Hepatocyte (in vitro differentiated cells): Measurements from ENCODE around the gene XCL2. TPM values are rescaled to one million over a fixed set of nuclear protein-coding genes. Genes with fewer than 3 reads are reported as not detected.
A peak's percentile ranks its signal among the peaks of the same experiment; 100 is the strongest.

Experiments
- DNase-seq: peaks from one replicate; pipeline ENCODE4 v3.0.0-alpha.2; 2016; ENCODE audit warnings: low spot score
- H2AFZ ChIP-seq: fragments of 200-600 bp; sonication (generic); 2 replicates; pipeline ENCODE4 v1.6.0; 2016; ENCODE audit warnings: antibody characterized with exemption, mild to moderate bottlenecking
- H3K27ac ChIP-seq: fragments of 200-600 bp; sonication (generic); 2 replicates; pipeline ENCODE4 v1.5.1; 2016; ENCODE audit warnings: mild to moderate bottlenecking
- H3K27me3 ChIP-seq: fragments of 200-600 bp; sonication (generic); 2 replicates; pipeline ENCODE4 v1.6.1; 2016
- H3K36me3 ChIP-seq: fragments of 200-600 bp; sonication (generic); replicated peaks from 2 replicates; pipeline ENCODE4 v1.5.1; 2016; ENCODE audit warnings: low read depth; ENCODE audit not compliant: insufficient read depth
- H3K4me1 ChIP-seq: fragments of 200-600 bp; sonication (generic); 2 replicates; pipeline ENCODE4 v1.5.1; 2016; ENCODE audit warnings: mild to moderate bottlenecking, moderate library complexity; ENCODE audit not compliant: insufficient read depth
- H3K4me2 ChIP-seq: fragments of 200-600 bp; sonication (generic); 2 replicates; pipeline ENCODE4 v1.6.0; 2016
- H3K4me3 ChIP-seq: fragments of 200-600 bp; sonication (generic); 2 replicates; pipeline ENCODE4 v1.5.1; 2016; ENCODE audit warnings: mild to moderate bottlenecking
- H3K79me2 ChIP-seq: fragments of 200-600 bp; sonication (generic); 2 replicates; pipeline ENCODE4 v1.6.0; 2017; ENCODE audit warnings: mild to moderate bottlenecking
- H3K9me2 ChIP-seq: fragments of 200-600 bp; sonication (generic); replicated peaks from 2 replicates; pipeline ENCODE4 v1.6.0; 2017; ENCODE audit warnings: mild to moderate bottlenecking; ENCODE audit not compliant: insufficient read depth
- H3K9me3 ChIP-seq: fragments of 200-600 bp; sonication (generic); 2 replicates; pipeline ENCODE4 v1.5.1; 2016; ENCODE audit warnings: low read depth, mild to moderate bottlenecking
- H4K20me1 ChIP-seq: fragments of 200-600 bp; sonication (generic); 2 replicates; pipeline ENCODE4 v1.6.0; 2016; ENCODE audit warnings: mild to moderate bottlenecking; ENCODE audit not compliant: insufficient read depth, poor library complexity, severe bottlenecking
- CTCF ChIP-seq: fragments of 200-600 bp; sonication (generic); IDR thresholded peaks from 2 replicates; pipeline ENCODE4 v1.5.1; 2016; ENCODE audit warnings: antibody characterized with exemption, mild to moderate bottlenecking; ENCODE audit not compliant: poor library complexity
- EZH2 ChIP-seq: fragments of 200-600 bp; sonication (generic); IDR thresholded peaks from 2 replicates; pipeline ENCODE4 v1.6.1; 2016; ENCODE audit warnings: antibody characterized with exemption, mild to moderate bottlenecking, borderline replicate concordance
- EZH2phosphoT487 ChIP-seq: fragments of 200-600 bp; sonication (generic); IDR thresholded peaks from one replicate; pipeline ENCODE4 v1.6.1; 2018; ENCODE audit warnings: antibody characterized with exemption, mild to moderate bottlenecking, low read depth, moderate library complexity; ENCODE audit not compliant: unreplicated experiment, severe bottlenecking
- WGBS: methylation state at CpG from one replicate; pipeline ENCODE4 v1.1.6; 2016; ENCODE audit warnings: low lambda C conversion rate; ENCODE audit errors: missing lambda C conversion rate; 5-methylcytosine and 5-hydroxymethylcytosine counted together
- polyA plus RNA-seq: library from polyadenylated mRNA; unstranded; fragments of >200 nt; fragmentation: Nextera tagmentation; extraction: Ambion mirVana; gene quantifications from 2 replicates; pipeline ENCODE4 v1.2.1, GENCODE V29; 2016
- total RNA-seq: library from RNA; depleted of rRNA; stranded (reverse); fragments of >200 nt; gene quantifications from 2 replicates; pipeline ENCODE4 v1.2.3, GENCODE V29; 2014

The XCL2 gene
- total and polyA plus RNA-seq, 2 experiments from 2014 or later, result not detected

GRCh38 chr1:168554603-168555483, 11.0 kb upstream of the XCL2 start:
- Histone ChIP-seq H2AFZ (no peak overlapping the region), H3K4me3 (no peak overlapping the region), H3K27me3 (no peaks in the 10 kb centered on the region), H3K4me1 (peaks cover 25% of the 10 kb centered on the region), H4K20me1 (no peaks in the 10 kb centered on the region), H3K9me3 (no peaks in the 10 kb centered on the region), H3K79me2 (no peaks in the 10 kb centered on the region), H3K9me2 (no peaks in the 10 kb centered on the region), H3K27ac (no peak overlapping the region), H3K4me2 (no peak overlapping the region), H3K36me3 (no peaks in the 10 kb centered on the region)
- DNase-seq, result no peak
- 93% methylated on average over 5 of the region's 5 CpGs for WGBS
- TF ChIP-seq EZH2 (no peak), CTCF (no peak), EZH2phosphoT487 (no peak)

- no peaks in the 10 kb centered on the region for H3K27me3 ChIP-seq
- H3K9me3 ChIP-seq, result no peaks in the 10 kb centered on the region
- H3K4me2 ChIP-seq, result no peak overlapping the region
- peaks cover 25% of the 10 kb centered on the region for H3K4me1 ChIP-seq
- no peaks in the 10 kb centered on the region for H3K79me2 ChIP-seq
- 72% methylated on average over 5 of the region's 5 CpGs for WGBS
- no peak overlapping the region for H3K4me3 ChIP-seq
- H3K36me3 ChIP-seq, result no peaks in the 10 kb centered on the region
- H3K9me2 ChIP-seq, result no peaks in the 10 kb centered on the region
- H4K20me1 ChIP-seq, result no peaks in the 10 kb centered on the region
- no peak for TF ChIP-seq EZH2phosphoT487
- no peak for TF ChIP-seq EZH2
- TF ChIP-seq CTCF, result no peak
- H2AFZ ChIP-seq, result no peak overlapping the region
- DNase-seq, result no peak
- no peak overlapping the region for H3K27ac ChIP-seq
These were observed 10.1 kb upstream of the XCL2 start for GRCh38 chr1:168553680-168554553.

- Histone ChIP-seq H3K9me2 (no peaks in the 10 kb centered on the region), H3K9me3 (no peaks in the 10 kb centered on the region), H3K4me3 (no peak overlapping the region), H3K36me3 (no peaks in the 10 kb centered on the region), H2AFZ (no peak overlapping the region), H3K79me2 (no peaks in the 10 kb centered on the region), H4K20me1 (no peaks in the 10 kb centered on the region), H3K4me1 (peaks cover 23% of the 10 kb centered on the region), H3K4me2 (no peak overlapping the region), H3K27ac (no peak overlapping the region), H3K27me3 (no peaks in the 10 kb centered on the region)
- no peak for TF ChIP-seq EZH2phosphoT487
- DNase-seq, result peak; percentile 23
- WGBS, result 71% methylated on average over 6 of the region's 6 CpGs
These were observed 9.2 kb upstream of the XCL2 start for GRCh38 chr1:168552961-168553360.
